Fibroblast of lung (primary cell): ENCODE results near the gene BPHL.

Source experiments
- EZH2 ChIP-seq: IDR thresholded peaks from 2 replicates; pipeline ENCODE4 v1.5.1; 2012; ENCODE audit warnings: low read length, control low read depth, mild to moderate bottlenecking; ENCODE audit errors: missing control alignments
- TF ChIP-seq, protein P1 (sequence below), 2 donors: IDR thresholded peaks in 1 of 2; conservative IDR thresholded peaks in 1 of 2; 1 replicate in 1 of 2; 2 replicates in 1 of 2; pipeline ENCODE4 v1.5.1; 2011 to 2012; ENCODE audit warnings: low read length in 2 of 2, control low read depth in 1 of 2, inconsistent platforms in 1 of 2, low read depth in 1 of 2, mild to moderate bottlenecking in 1 of 2

DNA sequence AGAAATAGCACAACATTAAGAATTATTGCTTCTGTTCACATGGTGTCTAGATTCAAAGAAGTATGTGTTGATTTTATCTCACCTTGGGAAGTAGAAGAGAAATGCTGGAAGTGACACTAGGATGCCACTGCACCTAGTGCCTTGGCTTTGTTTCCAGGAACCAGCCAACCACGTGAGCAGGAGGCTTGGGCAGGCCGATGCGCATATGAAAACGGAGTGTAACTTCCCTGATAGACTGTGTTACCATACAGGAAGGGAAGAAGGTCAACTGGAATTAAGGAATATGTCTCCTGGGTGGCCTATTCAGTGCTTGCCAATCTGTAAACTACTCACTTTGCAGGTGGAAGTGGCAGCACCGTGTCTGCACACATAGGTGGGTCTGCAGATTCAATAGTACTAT, 80.9 kb downstream of the BPHL start:
- TF ChIP-seq, protein P1, sequence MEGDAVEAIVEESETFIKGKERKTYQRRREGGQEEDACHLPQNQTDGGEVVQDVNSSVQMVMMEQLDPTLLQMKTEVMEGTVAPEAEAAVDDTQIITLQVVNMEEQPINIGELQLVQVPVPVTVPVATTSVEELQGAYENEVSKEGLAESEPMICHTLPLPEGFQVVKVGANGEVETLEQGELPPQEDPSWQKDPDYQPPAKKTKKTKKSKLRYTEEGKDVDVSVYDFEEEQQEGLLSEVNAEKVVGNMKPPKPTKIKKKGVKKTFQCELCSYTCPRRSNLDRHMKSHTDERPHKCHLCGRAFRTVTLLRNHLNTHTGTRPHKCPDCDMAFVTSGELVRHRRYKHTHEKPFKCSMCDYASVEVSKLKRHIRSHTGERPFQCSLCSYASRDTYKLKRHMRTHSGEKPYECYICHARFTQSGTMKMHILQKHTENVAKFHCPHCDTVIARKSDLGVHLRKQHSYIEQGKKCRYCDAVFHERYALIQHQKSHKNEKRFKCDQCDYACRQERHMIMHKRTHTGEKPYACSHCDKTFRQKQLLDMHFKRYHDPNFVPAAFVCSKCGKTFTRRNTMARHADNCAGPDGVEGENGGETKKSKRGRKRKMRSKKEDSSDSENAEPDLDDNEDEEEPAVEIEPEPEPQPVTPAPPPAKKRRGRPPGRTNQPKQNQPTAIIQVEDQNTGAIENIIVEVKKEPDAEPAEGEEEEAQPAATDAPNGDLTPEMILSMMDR (conservative IDR thresholded peaks at IDR 0.05 in 1 of 2, IDR thresholded peaks at IDR 0.05 in 1 of 2; ENCODE audit: low read depth in 1 of 2, low read length in 2 of 2): no peak
- no peak for TF ChIP-seq EZH2
